Inflammatory macrophage (primary cell): Measurements from ENCODE around the gene STEEP1.
"Not testable (repeated sequence)": the region's sequence is repeated elsewhere in the genome, so short reads cannot be mapped to it uniquely, and the experiment has no call there.

ENCODE experiments used
- DNase-seq, 2 donors: peaks; one replicate each; pipeline ENCODE4 v3.0.0-alpha.2; 2020 to 2022

Gene STEEP1

GRCh38 chrX:119529345-119530276, 35.6 kb downstream of the STEEP1 start:
- DNase-seq = peak; percentile 6 to 55

- DNase-seq = no peak
These were observed 41.5 kb downstream of the STEEP1 start for GRCh38 chrX:119523664-119524184.

- DNase-seq = no peak
These were observed 44.0 kb downstream of the STEEP1 start for GRCh38 chrX:119521246-119521645.

- no peak for DNase-seq
These were observed 46.8 kb downstream of the STEEP1 start for GRCh38 chrX:119518371-119518770.

- DNase-seq = peak; percentile 69 to 72
These were observed 49.0 kb downstream of the STEEP1 start for GRCh38 chrX:119516157-119516702.

- peak; percentile 61 to 66 for DNase-seq
These were observed 52.9 kb downstream of the STEEP1 start for GRCh38 chrX:119512146-119512800.

GRCh38 chrX:119507206-119507605, 58.0 kb downstream of the STEEP1 start:
- DNase-seq = no peak

GRCh38 chrX:119505945-119506344, 59.3 kb downstream of the STEEP1 start:
- DNase-seq = no peak

- not testable (repeated sequence) for DNase-seq
These were observed 60.1 kb downstream of the STEEP1 start for GRCh38 chrX:119505145-119505544.

- no peak for DNase-seq
These were observed 61.7 kb downstream of the STEEP1 start for GRCh38 chrX:119503484-119503861.

- DNase-seq = peak in 1 of 2 donors; percentile 18
These were observed 62.3 kb downstream of the STEEP1 start for GRCh38 chrX:119502727-119503483.

GRCh38 chrX:119501511-119502148, 63.6 kb downstream of the STEEP1 start:
- DNase-seq = no peak

- DNase-seq = no peak
These were observed 65.0 kb downstream of the STEEP1 start for GRCh38 chrX:119500061-119500800.

- peak; percentile 41 to 54 for DNase-seq
These were observed 68.0 kb downstream of the STEEP1 start for GRCh38 chrX:119497185-119497584.

GRCh38 chrX:119495734-119496726, 69.2 kb downstream of the STEEP1 start:
- DNase-seq = no peak

- not testable (repeated sequence) for DNase-seq
These were observed 71.2 kb downstream of the STEEP1 start for GRCh38 chrX:119493851-119494495.

GRCh38 chrX:119492463-119492862, 72.7 kb downstream of the STEEP1 start:
- DNase-seq = no peak

GRCh38 chrX:119489212-119490074, 75.8 kb downstream of the STEEP1 start:
- no peak for DNase-seq
